NT2/D1 (cell line): ENCODE results near the gene TM9SF2.

ENCODE experiments used
- SUZ12 ChIP-seq: IDR thresholded peaks from 2 replicates; pipeline ENCODE4 v1.6.1; 2011; ENCODE audit not compliant: insufficient read length, insufficient read depth; ENCODE audit errors: extremely low read depth
- YY1 ChIP-seq: IDR thresholded peaks from 2 replicates; pipeline ENCODE4 v1.6.1; 2011; ENCODE audit not compliant: insufficient read length, insufficient read depth

- no peak for TF ChIP-seq YY1
- TF ChIP-seq SUZ12 = no peak
Measured at GRCh38 chr13:99454518-99455183, 46.6 kb upstream of the TM9SF2 start.
